OCI-LY7 (cell line): Measurements from ENCODE around the gene PGD. TPM values are rescaled to one million over a fixed set of nuclear protein-coding genes. Genes with fewer than 3 reads are reported as not detected.

ENCODE experiments used
- BruUV-seq: library from RNA; stranded (reverse); fragments of 400-500 nt; replicated peaks from 2 replicates; lab custom pipeline; 2021; lab: Mats Ljungman, UMichigan
- CTCF ChIA-PET: fragments of 300-600 bp; sonication (Branson Sonifier 250); formaldehyde crosslinking; loops from one replicate; lab custom pipeline; 2022; ENCODE audit warnings: antibody characterized with exemption; ENCODE audit not compliant: unreplicated experiment; lab: Charles Lee
- POLR2A ChIA-PET: fragments of 300-600 bp; sonication (Branson Sonifier 250); formaldehyde crosslinking; loops from one replicate; lab custom pipeline; 2022; ENCODE audit warnings: antibody characterized with exemption; lab: Charles Lee
- DNase-seq: peaks from one replicate; pipeline ENCODE4 v3.0.0-alpha.2; 2015; ENCODE audit warnings: low spot score
- H2AFZ ChIP-seq: fragments of 200-600 bp; sonication (generic), shearing (Covaris generic); 2 replicates; pipeline ENCODE4 v1.6.1; 2014; ENCODE audit warnings: mild to moderate bottlenecking, antibody characterized with exemption, low read length, moderate library complexity
- H3K27ac ChIP-seq: fragments of 200-600 bp; sonication (generic); 2 replicates; pipeline ENCODE4 v1.5.1; 2014; ENCODE audit warnings: mixed run types, low read depth, mild to moderate bottlenecking, moderate library complexity, low read length, inconsistent platforms; ENCODE audit not compliant: poor library complexity, severe bottlenecking
- H3K36me3 ChIP-seq: fragments of 200-600 bp; sonication (generic); 2 replicates; pipeline ENCODE4 v1.6.1; 2014; ENCODE audit warnings: mild to moderate bottlenecking, antibody characterized with exemption, low read length, moderate library complexity, mixed read lengths; ENCODE audit not compliant: insufficient read depth
- H3K4me1 ChIP-seq: fragments of 200-600 bp; sonication (generic); 2 replicates; pipeline ENCODE4 v1.5.1; 2014; ENCODE audit warnings: mild to moderate bottlenecking, low read length; ENCODE audit not compliant: insufficient read depth, poor library complexity, severe bottlenecking
- H3K4me2 ChIP-seq: fragments of 200-600 bp; sonication (generic); 2 replicates; pipeline ENCODE4 v1.6.1; 2014; ENCODE audit warnings: mild to moderate bottlenecking, low read length
- H3K4me3 ChIP-seq: fragments of 200-600 bp; sonication (generic); 2 replicates; pipeline ENCODE4 v1.5.1; 2014; ENCODE audit warnings: mild to moderate bottlenecking, low read depth, low read length; ENCODE audit not compliant: poor library complexity, severe bottlenecking
- H3K79me2 ChIP-seq: fragments of 200-600 bp; sonication (generic); 2 replicates; pipeline ENCODE4 v1.6.1; 2016; ENCODE audit warnings: low read depth, mild to moderate bottlenecking, low read length, moderate library complexity, mixed read lengths; ENCODE audit not compliant: insufficient read depth
- H3K9me2 ChIP-seq: fragments of 200-600 bp; sonication (generic); 2 replicates; pipeline ENCODE4 v1.6.1; 2016; ENCODE audit warnings: mild to moderate bottlenecking, low read length, mixed read lengths; ENCODE audit not compliant: insufficient read depth
- H3K9me3 ChIP-seq: fragments of 200-600 bp; sonication (generic); 2 replicates; pipeline ENCODE4 v1.6.1; 2014; ENCODE audit warnings: mild to moderate bottlenecking, mixed run types, low read length, mixed read lengths
- H4K20me1 ChIP-seq: fragments of 200-600 bp; sonication (generic); 2 replicates; pipeline ENCODE4 v1.6.1; 2014; ENCODE audit warnings: mild to moderate bottlenecking, antibody characterized with exemption, low read length, moderate library complexity, mixed read lengths; ENCODE audit not compliant: insufficient read depth
- EZH2phosphoT487 ChIP-seq: fragments of 200-600 bp; sonication (generic); IDR thresholded peaks from 2 replicates; pipeline ENCODE4 v1.6.1; 2018; ENCODE audit warnings: low read depth, borderline replicate concordance, mild to moderate bottlenecking, mixed run types, antibody characterized with exemption, low read length, moderate library complexity, mixed read lengths
- intact Hi-C: fragments of 100-400 bp; cut with micrococcal nuclease; formaldehyde crosslinking; loops from one replicate; pipeline ENCODE4 v1.10.0; 2022; ENCODE audit not compliant: unreplicated experiment
- total RNA-seq, 2 experiments: library from RNA; depleted of rRNA in 1 of 2; stranded (reverse); fragments of >200 nt in 1 of 2; shearing (Covaris generic) in 1 of 2; gene quantifications; 2 replicates each; pipeline ENCODE4 v1.2.3, GENCODE V29; 2014 to 2022
- TF ChIP-seq, protein P1 (sequence below): fragments of 200-600 bp; sonication (generic); conservative IDR thresholded peaks from 2 replicates; pipeline ENCODE4 v1.5.1; 2014; ENCODE audit warnings: mild to moderate bottlenecking, antibody characterized with exemption, low read length, moderate library complexity, mixed read lengths

PGD gene
- total RNA-seq, 2 experiments from 2014 or later: 69.3 to 157 TPM

- Histone ChIP-seq H3K36me3 (no peaks in the 10 kb centered on the region), H3K4me1 (peaks cover 16% of the 10 kb centered on the region), H2AFZ (peak overlapping the region; percentile 82; the same call in 1 of the 2 replicates), H3K9me2 (no peaks in the 10 kb centered on the region), H3K27ac (no peak overlapping the region), H3K79me2 (no peaks in the 10 kb centered on the region), H4K20me1 (no peaks in the 10 kb centered on the region), H3K4me3 (no peak overlapping the region), H3K9me3 (no peaks in the 10 kb centered on the region), H3K4me2 (peak overlapping the region; percentile 51; the same call in 1 of the 2 replicates)
- BruUV-seq: no TSS peak
- POLR2A ChIA-PET: interaction anchor here (0.5 to 2.6 kb wide), 8 partner anchors 12 to 655 kb away, joined by 3 to 22 read pairs (median 4); partner anchors contain the start of gene PGD
- no peak for DNase-seq
- CTCF ChIA-PET: no interaction called here
- no peak for TF ChIP-seq EZH2phosphoT487
- TF ChIP-seq, protein P1, sequence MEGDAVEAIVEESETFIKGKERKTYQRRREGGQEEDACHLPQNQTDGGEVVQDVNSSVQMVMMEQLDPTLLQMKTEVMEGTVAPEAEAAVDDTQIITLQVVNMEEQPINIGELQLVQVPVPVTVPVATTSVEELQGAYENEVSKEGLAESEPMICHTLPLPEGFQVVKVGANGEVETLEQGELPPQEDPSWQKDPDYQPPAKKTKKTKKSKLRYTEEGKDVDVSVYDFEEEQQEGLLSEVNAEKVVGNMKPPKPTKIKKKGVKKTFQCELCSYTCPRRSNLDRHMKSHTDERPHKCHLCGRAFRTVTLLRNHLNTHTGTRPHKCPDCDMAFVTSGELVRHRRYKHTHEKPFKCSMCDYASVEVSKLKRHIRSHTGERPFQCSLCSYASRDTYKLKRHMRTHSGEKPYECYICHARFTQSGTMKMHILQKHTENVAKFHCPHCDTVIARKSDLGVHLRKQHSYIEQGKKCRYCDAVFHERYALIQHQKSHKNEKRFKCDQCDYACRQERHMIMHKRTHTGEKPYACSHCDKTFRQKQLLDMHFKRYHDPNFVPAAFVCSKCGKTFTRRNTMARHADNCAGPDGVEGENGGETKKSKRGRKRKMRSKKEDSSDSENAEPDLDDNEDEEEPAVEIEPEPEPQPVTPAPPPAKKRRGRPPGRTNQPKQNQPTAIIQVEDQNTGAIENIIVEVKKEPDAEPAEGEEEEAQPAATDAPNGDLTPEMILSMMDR: no peak
- intact Hi-C loops: no loop called here
These were observed 11.8 kb upstream of the PGD start for GRCh38 chr1:10386761-10387676.

GRCh38 chr1:10387677-10388386 lies 11.0 kb upstream of the PGD start:
- H3K4me3 ChIP-seq: peak overlapping the region; percentile 22
- DNase-seq: peak; percentile 78

More at GRCh38 chr1:10387677-10388386, 11.0 kb upstream of the PGD start:
- H3K4me1 ChIP-seq: peaks cover 16% of the 10 kb centered on the region
- CTCF ChIA-PET: interaction anchor here (1.2 kb wide), 1 partner anchor 11 kb away, joined by 3 read pairs; the partner anchor contains the start of gene PGD
- no peaks in the 10 kb centered on the region for H3K79me2 ChIP-seq
- POLR2A ChIA-PET: interaction anchor here (0.7 to 2.6 kb wide), 4 partner anchors 11 to 86 kb away, joined by 3 to 22 read pairs (median 4); partner anchors contain the start of gene PGD
- peak overlapping the region; percentile 23 for H3K27ac ChIP-seq
- H3K4me2 ChIP-seq: peak overlapping the region; percentile 51
- TF ChIP-seq, protein P1: no peak
- no peak for TF ChIP-seq EZH2phosphoT487
- no peaks in the 10 kb centered on the region for H3K9me2 ChIP-seq
- H4K20me1 ChIP-seq: no peaks in the 10 kb centered on the region
- BruUV-seq: no TSS peak
- H2AFZ ChIP-seq: peak overlapping the region; percentile 82; the same call in 1 of the 2 replicates
- H3K36me3 ChIP-seq: no peaks in the 10 kb centered on the region
- intact Hi-C loops: loop anchor here (1.0 kb wide), 1 partner anchor 10 kb away; no protein-coding TSS in a partner anchor
- H3K9me3 ChIP-seq: no peaks in the 10 kb centered on the region
